Left renal pelvis (tissue), 4 donors: ENCODE measurements around the gene ZNF687. TPM values are rescaled to one million over a fixed set of nuclear protein-coding genes. Genes with fewer than 3 reads are reported as not detected.

Experiments
- polyA plus RNA-seq, 4 donors: library from polyadenylated mRNA; unstranded; fragments of 120-200 nt; gene quantifications; one replicate each; pipeline ENCODE4 v1.2.1, GENCODE V29; 2013; ENCODE audit not compliant: insufficient read length in 4 of 4

The ZNF687 gene
- polyA plus RNA-seq, 4 donors, result 13.6 to 26.6 (median 21.5) TPM

Other genes starting within 250 kb of the ZNF687 start
- gene BNIPL, start 245.7 kb upstream of the ZNF687 start, polyA plus RNA-seq, result 1 to 10 TPM in 3 of 4 donors, under 1 TPM in 1; 0.72 to 5.6 (median 2.6) TPM
- 10 to 100 TPM; 10.3 to 15.1 (median 11.4) TPM for gene C1orf56, start 234.5 kb upstream of the ZNF687 start, polyA plus RNA-seq
- gene CDC42SE1, start 222.7 kb upstream of the ZNF687 start, polyA plus RNA-seq, result 10 to 100 TPM; 56.4 to 83.9 (median 74.6) TPM
- 10 to 100 TPM; 21.9 to 27.4 (median 24.8) TPM for gene MLLT11, start 221.9 kb upstream of the ZNF687 start, polyA plus RNA-seq
- gene GABPB2, start 211.5 kb upstream of the ZNF687 start, polyA plus RNA-seq, result 10 to 100 TPM; 10.4 to 14.1 (median 11.8) TPM
- gene SEMA6C, start 135.7 kb upstream of the ZNF687 start, polyA plus RNA-seq, result 10 to 100 TPM; 18.8 to 33.9 (median 29.7) TPM
- 1 to 10 TPM in 3 of 4 donors, under 1 TPM in 1; 0.96 to 2.9 (median 1.8) TPM for gene TNFAIP8L2, start 125.7 kb upstream of the ZNF687 start, polyA plus RNA-seq
- gene LYSMD1, start 116.4 kb upstream of the ZNF687 start, polyA plus RNA-seq, result 10 to 100 TPM; 17.3 to 18.6 (median 17.7) TPM
- 10 to 100 TPM; 35.2 to 46.8 (median 39.9) TPM for gene SCNM1, start 116.2 kb upstream of the ZNF687 start, polyA plus RNA-seq
- 1 to 10 TPM in 3 of 4 donors, under 1 TPM in 1; 0.46 to 2.3 (median 1.7) TPM for gene TMOD4, start 106.3 kb upstream of the ZNF687 start, polyA plus RNA-seq
- 10 to 100 TPM; 55.5 to 76.1 (median 69.9) TPM for gene VPS72, start 92.1 kb upstream of the ZNF687 start, polyA plus RNA-seq
- 10 to 100 TPM; 57.6 to 70.2 (median 64.0) TPM for gene PIP5K1A, start 83.7 kb upstream of the ZNF687 start, polyA plus RNA-seq
- gene PSMD4, start 27.6 kb upstream of the ZNF687 start, polyA plus RNA-seq, result 100 to 1,000 TPM; 107 to 174 (median 153) TPM
- 10 to 100 TPM; 51.5 to 69.7 (median 65.4) TPM for gene PI4KB, start 45.1 kb downstream of the ZNF687 start, polyA plus RNA-seq
- 10 to 100 TPM; 34.6 to 46.9 (median 43.7) TPM for gene RFX5, start 65.0 kb downstream of the ZNF687 start, polyA plus RNA-seq
- 100 to 1,000 TPM in 1 of 4 donors, 10 to 100 TPM in 3; 44.2 to 104 (median 51.2) TPM for gene SELENBP1, start 90.4 kb downstream of the ZNF687 start, polyA plus RNA-seq
- gene PSMB4, start 117.3 kb downstream of the ZNF687 start, polyA plus RNA-seq, result 100 to 1,000 TPM; 192 to 253 (median 246) TPM
- 100 to 1,000 TPM; 104 to 156 (median 113) TPM for gene POGZ, start 177.2 kb downstream of the ZNF687 start, polyA plus RNA-seq
- gene CGN, start 229.1 kb downstream of the ZNF687 start, polyA plus RNA-seq, result 10 to 100 TPM in 3 of 4 donors, 1 to 10 TPM in 1; 6.6 to 54.1 (median 41.1) TPM